ENCODE data around the gene HAVCR1. TPM values are rescaled to one million over a fixed set of nuclear protein-coding genes. Genes with fewer than 3 reads are reported as not detected.
"Not testable (repeated sequence)": the region's sequence is repeated elsewhere in the genome, so short reads cannot be mapped to it uniquely, and the experiment has no call there.

The HAVCR1 gene
- total RNA-seq, 1 donor from 2014 or later = 1.0 TPM

- DNase-seq = no peak
Observed at GRCh38 chr5:157049605-157050004, 9.3 kb downstream of the HAVCR1 start.

GRCh38 chr5:157047898-157048297 lies 11.0 kb downstream of the HAVCR1 start:
- no peak for DNase-seq

- not testable (repeated sequence) for DNase-seq
Observed at GRCh38 chr5:157047016-157047415, 11.9 kb downstream of the HAVCR1 start.

- DNase-seq = no peak
Observed at GRCh38 chr5:157046041-157046440, 12.9 kb downstream of the HAVCR1 start.

GRCh38 chr5:157045601-157046000 lies 13.3 kb downstream of the HAVCR1 start:
- no peak for DNase-seq

- no peak for DNase-seq
Observed at GRCh38 chr5:157038568-157039187, 20.2 kb downstream of the HAVCR1 start.

- not testable (repeated sequence) for DNase-seq
Observed at GRCh38 chr5:157034106-157035072, 24.5 kb downstream of the HAVCR1 start.

GRCh38 chr5:157033071-157033583 lies 25.8 kb downstream of the HAVCR1 start:
- no peak for DNase-seq

- no peak for DNase-seq
Observed at GRCh38 chr5:157030692-157031091, 28.2 kb downstream of the HAVCR1 start.

GRCh38 chr5:157029457-157029856 lies 29.5 kb downstream of the HAVCR1 start:
- DNase-seq = no peak

- DNase-seq = not testable (repeated sequence)
Observed at GRCh38 chr5:157027663-157028062, 31.3 kb downstream of the HAVCR1 start.

- DNase-seq = no peak
Observed at GRCh38 chr5:157026789-157027424, 32.0 kb downstream of the HAVCR1 start.

GRCh38 chr5:157025093-157025698 lies 33.7 kb downstream of the HAVCR1 start:
- DNase-seq = no peak

GRCh38 chr5:157024208-157024959 lies 34.5 kb downstream of the HAVCR1 start:
- no peak for DNase-seq

GRCh38 chr5:157022024-157022423 lies 36.9 kb downstream of the HAVCR1 start:
- no peak for DNase-seq

- DNase-seq = no peak
Observed at GRCh38 chr5:157020511-157021222, 38.2 kb downstream of the HAVCR1 start.

GRCh38 chr5:157020002-157020401 lies 38.9 kb downstream of the HAVCR1 start:
- DNase-seq = no peak

- DNase-seq = not testable (repeated sequence)
Observed at GRCh38 chr5:157014143-157014542, 44.8 kb downstream of the HAVCR1 start.

GRCh38 chr5:157006262-157006661 lies 52.7 kb downstream of the HAVCR1 start:
- no peak for DNase-seq

- DNase-seq = no peak
Observed at GRCh38 chr5:157004893-157005551, 53.9 kb downstream of the HAVCR1 start.

- DNase-seq = no peak
Observed at GRCh38 chr5:156991714-156992113, 67.2 kb downstream of the HAVCR1 start.
